ENCODE results near the gene SNAP29.
"Not testable (repeated sequence)": the region's sequence is repeated elsewhere in the genome, so short reads cannot be mapped to it uniquely, and the experiment has no call there.

DNA sequence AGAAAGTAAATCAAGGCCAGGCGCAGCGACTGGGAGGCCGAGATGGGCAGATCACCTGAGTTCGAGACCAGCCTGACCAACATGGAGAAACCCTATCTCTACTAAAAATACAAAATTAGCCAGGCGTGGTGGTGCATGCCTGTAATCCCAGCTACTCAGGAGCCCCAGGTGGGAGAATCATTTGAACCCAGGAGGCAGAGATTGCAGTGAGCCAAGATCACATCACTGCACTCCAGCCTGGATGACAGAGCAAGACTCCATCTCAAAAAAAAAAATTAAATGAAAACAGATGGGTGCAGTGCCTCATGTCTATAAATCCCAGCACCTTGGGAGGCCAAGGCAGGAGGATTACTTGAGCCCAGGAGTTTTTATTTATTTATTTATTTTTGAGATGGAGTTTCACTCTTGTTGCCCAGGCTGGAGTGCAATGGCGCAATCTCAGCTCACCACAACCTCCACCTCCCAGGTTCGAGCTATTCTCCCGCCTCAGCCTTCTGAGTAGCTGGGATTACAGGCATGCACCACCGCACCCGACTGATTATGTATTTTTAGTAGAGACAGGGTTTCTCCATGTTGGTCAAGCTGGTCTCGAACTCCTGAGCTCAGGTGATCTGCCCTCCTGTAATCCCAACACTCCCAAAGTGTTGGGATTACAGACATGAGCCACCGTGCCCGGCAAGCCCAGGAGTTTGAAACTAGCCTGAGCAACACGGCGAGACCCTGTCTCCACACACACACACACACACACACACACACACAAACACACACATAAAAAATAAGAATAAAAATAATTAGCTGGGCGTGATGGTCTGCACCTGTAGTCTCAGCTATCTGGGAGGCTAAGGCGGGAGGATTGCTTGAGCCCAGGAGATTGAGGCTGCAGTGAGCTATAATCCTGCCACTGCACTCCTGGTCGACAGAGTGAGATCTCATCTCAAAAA lies 42.6 kb downstream of the SNAP29 start:
- TF ChIP-seq EZH2 (IDR thresholded peaks at IDR 0.05); POLR2AphosphoS5 (IDR thresholded peaks at IDR 0.05; ENCODE audit: borderline replicate concordance, low read depth, low read length): not testable (repeated sequence)

Measured in SK-N-MC (cell line).